Lower lobe of right lung (tissue), 2 donors: ENCODE measurements around the gene ZNF541. TPM values are rescaled to one million over a fixed set of nuclear protein-coding genes. Genes with fewer than 3 reads are reported as not detected.
"Not testable (repeated sequence)": the region's sequence is repeated elsewhere in the genome, so short reads cannot be mapped to it uniquely, and the experiment has no call there.

Experiments
- ATAC-seq, 2 donors: fragments of 200-7000 bp; cut with Tn5 transposase; one replicate each; pipeline ENCODE4 v1.9.1; 2020 to 2022; ENCODE audit warnings: mild to moderate bottlenecking in 2 of 2, moderate library complexity in 2 of 2
- DNase-seq: peaks from one replicate; pipeline ENCODE4 v3.0.0-alpha.2; 2020
- H3K27ac ChIP-seq: fragments of 200-600 bp; one replicate; pipeline ENCODE4 v1.8.0; 2022
- H3K27me3 ChIP-seq: fragments of 200-600 bp; one replicate; pipeline ENCODE4 v1.8.0; 2022; ENCODE audit warnings: low read depth
- H3K36me3 ChIP-seq: fragments of 200-600 bp; one replicate; pipeline ENCODE4 v1.8.0; 2022; ENCODE audit warnings: mild to moderate bottlenecking
- H3K4me1 ChIP-seq: fragments of 200-600 bp; one replicate; pipeline ENCODE4 v1.8.0; 2022
- H3K4me3 ChIP-seq: fragments of 200-600 bp; one replicate; pipeline ENCODE4 v1.8.0; 2022; ENCODE audit warnings: mild to moderate bottlenecking
- H3K9me3 ChIP-seq: fragments of 200-600 bp; one replicate; pipeline ENCODE4 v1.8.0; 2022
- intact Hi-C: fragments of 100-400 bp; cut with DNase I; formaldehyde crosslinking; loops from one replicate; pipeline ENCODE4 v1.11.0; 2022
- total RNA-seq: library from RNA; stranded (reverse); fragmentation: NEBNext Ultra II Directional; extraction: Animal tissue kit (Norgen Biotek cat#: 25700); gene quantifications from one replicate; pipeline ENCODE4 v1.2.1, GENCODE V29; 2021
- TF ChIP-seq, protein P1 (sequence below): fragments of 200-600 bp; IDR thresholded peaks from one replicate; pipeline ENCODE4 v1.8.0; 2022; ENCODE audit warnings: antibody characterized with exemption, mild to moderate bottlenecking
- donor health status: DM: no; HTN: yes; CAD: no; lungs with severe emphysema.

Gene ZNF541
- total RNA-seq, 1 donor from 2014 or later: 0.89 TPM

- Histone ChIP-seq H3K4me1 (peaks cover 22% of the 10 kb centered on the region), H3K27me3 (no peaks in the 10 kb centered on the region), H3K36me3 (no peaks in the 10 kb centered on the region), H3K4me3 (no peak overlapping the region), H3K9me3 (no peaks in the 10 kb centered on the region), H3K27ac (no peak overlapping the region)
- no peak for ATAC-seq
- no peak for DNase-seq
- TF ChIP-seq, protein P1, sequence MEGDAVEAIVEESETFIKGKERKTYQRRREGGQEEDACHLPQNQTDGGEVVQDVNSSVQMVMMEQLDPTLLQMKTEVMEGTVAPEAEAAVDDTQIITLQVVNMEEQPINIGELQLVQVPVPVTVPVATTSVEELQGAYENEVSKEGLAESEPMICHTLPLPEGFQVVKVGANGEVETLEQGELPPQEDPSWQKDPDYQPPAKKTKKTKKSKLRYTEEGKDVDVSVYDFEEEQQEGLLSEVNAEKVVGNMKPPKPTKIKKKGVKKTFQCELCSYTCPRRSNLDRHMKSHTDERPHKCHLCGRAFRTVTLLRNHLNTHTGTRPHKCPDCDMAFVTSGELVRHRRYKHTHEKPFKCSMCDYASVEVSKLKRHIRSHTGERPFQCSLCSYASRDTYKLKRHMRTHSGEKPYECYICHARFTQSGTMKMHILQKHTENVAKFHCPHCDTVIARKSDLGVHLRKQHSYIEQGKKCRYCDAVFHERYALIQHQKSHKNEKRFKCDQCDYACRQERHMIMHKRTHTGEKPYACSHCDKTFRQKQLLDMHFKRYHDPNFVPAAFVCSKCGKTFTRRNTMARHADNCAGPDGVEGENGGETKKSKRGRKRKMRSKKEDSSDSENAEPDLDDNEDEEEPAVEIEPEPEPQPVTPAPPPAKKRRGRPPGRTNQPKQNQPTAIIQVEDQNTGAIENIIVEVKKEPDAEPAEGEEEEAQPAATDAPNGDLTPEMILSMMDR: no peak
- intact Hi-C loops: no loop called here
Observed at GRCh38 chr19:47595944-47596343, 23.0 kb upstream of the ZNF541 start.

- ATAC-seq (no peak), DNase-seq (no peak)
- TF ChIP-seq, protein P1: no peak
- H3K4me1 ChIP-seq: peaks cover 8% of the 10 kb centered on the region
- H3K36me3 ChIP-seq: no peaks in the 10 kb centered on the region
- no peak overlapping the region for H3K4me3 ChIP-seq
- no peaks in the 10 kb centered on the region for H3K27me3 ChIP-seq
- no peaks in the 10 kb centered on the region for H3K9me3 ChIP-seq
- no peak overlapping the region for H3K27ac ChIP-seq
- intact Hi-C loops: no loop called here
Observed at GRCh38 chr19:47593860-47594259, 20.9 kb upstream of the ZNF541 start.

DNA sequence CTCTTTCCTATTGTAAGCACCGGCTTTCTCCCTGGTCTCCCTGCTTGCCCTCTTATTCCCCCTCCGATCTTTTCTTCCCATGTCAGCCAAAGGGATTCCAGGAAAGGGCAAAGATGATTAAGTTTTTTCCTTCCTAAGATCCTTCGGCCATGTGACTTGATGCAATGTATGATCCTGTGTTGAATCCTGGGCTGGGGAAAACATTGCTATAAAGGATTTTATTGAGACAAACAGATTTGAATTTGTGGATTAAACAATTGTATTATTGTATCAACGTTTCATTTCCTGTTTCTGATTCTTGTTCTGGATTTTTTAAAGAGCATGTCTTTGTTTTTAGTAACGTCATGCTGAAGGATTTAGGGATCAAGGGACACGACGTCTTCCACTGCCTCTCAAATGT, 16.9 kb upstream of the ZNF541 start:
- ATAC-seq: no peak
- peaks cover 6% of the 10 kb centered on the region for H3K9me3 ChIP-seq
- intact Hi-C loops: no loop called here
- no peak overlapping the region for H3K4me3 ChIP-seq
- no peak for DNase-seq
- H3K27ac ChIP-seq: no peak overlapping the region
- TF ChIP-seq, protein P1: no peak
- H3K4me1 ChIP-seq: no peaks in the 10 kb centered on the region
- no peaks in the 10 kb centered on the region for H3K36me3 ChIP-seq
- H3K27me3 ChIP-seq: no peaks in the 10 kb centered on the region

- Histone ChIP-seq H3K27ac (no peak overlapping the region), H3K4me3 (no peak overlapping the region), H3K4me1 (no peaks in the 10 kb centered on the region), H3K9me3 (peaks cover 6% of the 10 kb centered on the region), H3K36me3 (no peaks in the 10 kb centered on the region), H3K27me3 (no peaks in the 10 kb centered on the region)
- TF ChIP-seq, protein P1: no peak
- intact Hi-C loops: no loop called here
- ATAC-seq: no peak
- DNase-seq: no peak
Observed at GRCh38 chr19:47587295-47587694, 14.3 kb upstream of the ZNF541 start.

GRCh38 chr19:47583161-47583560, 10.2 kb upstream of the ZNF541 start:
- intact Hi-C loops, H3K27ac ChIP-seq, H3K4me1 ChIP-seq, H3K27me3 ChIP-seq, H3K36me3 ChIP-seq, ATAC-seq, DNase-seq, H3K4me3 ChIP-seq, H3K9me3 ChIP-seq: not testable (repeated sequence)

DNA sequence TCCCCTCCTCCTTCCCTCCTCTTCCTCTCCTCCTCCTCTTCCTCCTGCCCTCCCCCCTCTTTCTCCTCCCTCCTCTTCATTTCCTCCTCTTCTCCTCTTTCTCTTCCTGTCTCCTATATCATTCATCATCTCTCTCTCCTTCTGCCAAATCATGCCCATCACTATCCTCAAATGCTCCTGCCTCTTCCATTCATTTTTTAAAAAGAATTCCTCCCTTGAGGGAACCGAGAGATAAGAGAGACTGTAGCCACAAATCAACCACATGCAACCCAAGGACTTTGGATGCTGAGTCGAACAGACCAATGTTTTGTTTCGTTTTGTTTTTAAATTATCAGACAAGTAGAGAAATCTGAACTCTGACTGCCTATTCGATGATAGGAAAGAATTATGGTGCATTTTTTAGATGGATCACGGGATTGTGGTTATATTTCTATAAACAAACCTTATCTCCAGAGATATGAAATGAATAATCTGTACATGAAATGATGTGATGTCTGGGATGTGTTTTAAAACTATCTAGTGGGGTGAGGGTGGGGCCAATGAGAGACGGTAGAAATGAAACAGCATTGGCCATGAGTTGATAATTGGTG, 9.5 kb upstream of the ZNF541 start:
- Histone ChIP-seq H3K9me3 (peaks cover 6% of the 10 kb centered on the region), H3K27ac (no peak overlapping the region), H3K4me3 (no peak overlapping the region), H3K27me3 (no peaks in the 10 kb centered on the region), H3K36me3 (no peaks in the 10 kb centered on the region), H3K4me1 (no peaks in the 10 kb centered on the region)
- intact Hi-C loops: no loop called here
- TF ChIP-seq, protein P1: no peak
- ATAC-seq: no peak
- DNase-seq: no peak
